Smooth muscle cell (in vitro differentiated cells): ENCODE data around the gene SERPINB10. TPM values are rescaled to one million over a fixed set of nuclear protein-coding genes. Genes with fewer than 3 reads are reported as not detected.

Experiments
- DNase-seq: peaks from one replicate; lab custom pipeline; 2025; ENCODE audit not compliant: unreplicated experiment; lab: John Stamatoyannopoulos, UW
- H2AFZ ChIP-seq: fragments of 200-600 bp; sonication (generic); 2 replicates; pipeline ENCODE4 v1.6.0; 2016; ENCODE audit warnings: antibody characterized with exemption, low read depth, mild to moderate bottlenecking
- H3F3A ChIP-seq: fragments of 200-600 bp; sonication (generic); 2 replicates; pipeline ENCODE4 v1.6.0; 2017; ENCODE audit warnings: antibody characterized with exemption, low read depth
- H3K27ac ChIP-seq: fragments of 200-600 bp; sonication (generic); 2 replicates; pipeline ENCODE4 v1.5.1; 2016; ENCODE audit warnings: low read depth, mild to moderate bottlenecking
- H3K27me3 ChIP-seq: fragments of 200-600 bp; sonication (generic); 2 replicates; pipeline ENCODE4 v1.6.1; 2016; ENCODE audit warnings: low read depth, mild to moderate bottlenecking
- H3K36me3 ChIP-seq: fragments of 200-600 bp; sonication (generic); 2 replicates; pipeline ENCODE4 v1.5.1; 2016; ENCODE audit warnings: low read depth
- H3K4me1 ChIP-seq: fragments of 200-600 bp; sonication (generic); 2 replicates; pipeline ENCODE4 v1.5.1; 2016; ENCODE audit warnings: low read depth
- H3K4me2 ChIP-seq: fragments of 200-600 bp; sonication (generic); 2 replicates; pipeline ENCODE4 v1.6.0; 2016; ENCODE audit warnings: mild to moderate bottlenecking
- H3K4me3 ChIP-seq: fragments of 200-600 bp; sonication (generic); 2 replicates; pipeline ENCODE4 v1.5.1; 2016; ENCODE audit warnings: mild to moderate bottlenecking
- H3K79me2 ChIP-seq: fragments of 200-600 bp; sonication (generic); 2 replicates; pipeline ENCODE4 v1.6.0; 2016; ENCODE audit warnings: low read depth, mild to moderate bottlenecking
- H3K9ac ChIP-seq: fragments of 200-600 bp; sonication (generic); 2 replicates; pipeline ENCODE4 v1.6.0; 2016; ENCODE audit warnings: low read depth
- H3K9me3 ChIP-seq: fragments of 200-600 bp; sonication (generic); replicated peaks from 2 replicates; pipeline ENCODE4 v1.5.1; 2016; ENCODE audit warnings: low read depth
- H4K20me1 ChIP-seq: fragments of 200-600 bp; sonication (generic); 2 replicates; pipeline ENCODE4 v1.6.0; 2016; ENCODE audit warnings: low read depth
- WGBS: methylation state at CpG from one replicate; pipeline ENCODE4 v1.1.7; 2016; ENCODE audit warnings: low lambda C conversion rate; 5-methylcytosine and 5-hydroxymethylcytosine counted together
- polyA plus RNA-seq: library from polyadenylated mRNA; unstranded; fragments of >200 nt; fragmentation: Nextera tagmentation; extraction: Ambion mirVana; gene quantifications from 2 replicates; pipeline ENCODE4 v1.2.1, GENCODE V29; 2016
- total RNA-seq: library from RNA; depleted of rRNA; stranded (reverse); fragments of >200 nt; gene quantifications from 2 replicates; pipeline ENCODE4 v1.2.3, GENCODE V29; 2014
- TF ChIP-seq, protein P1 (sequence below): fragments of 200-600 bp; sonication (generic); IDR thresholded peaks from 2 replicates; pipeline ENCODE4 v1.5.1; 2017; ENCODE audit warnings: borderline replicate concordance, mild to moderate bottlenecking, antibody characterized with exemption; ENCODE audit not compliant: insufficient read depth, poor library complexity, severe bottlenecking

The SERPINB10 gene
- total and polyA plus RNA-seq, 2 experiments from 2014 or later: 0.31 TPM; not detected in 1

DNA sequence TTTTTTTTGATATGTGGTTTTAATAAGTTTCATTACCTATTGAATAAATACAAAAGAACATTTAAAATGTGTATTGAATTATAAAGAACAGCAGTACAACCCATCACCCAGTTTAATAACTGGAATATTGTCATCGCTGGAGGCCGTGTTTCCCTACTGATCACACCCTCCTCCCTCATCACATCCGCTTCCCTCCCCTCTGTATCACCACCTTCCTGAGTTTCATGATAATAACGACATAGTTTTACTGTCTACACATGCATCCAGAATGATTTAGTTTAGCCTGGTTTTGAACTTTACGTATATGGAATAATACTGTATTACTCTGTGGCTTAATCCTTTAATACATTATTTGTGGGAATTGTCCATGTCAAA, 64.2 kb downstream of the SERPINB10 start:
- Histone ChIP-seq H3K27ac (no peak overlapping the region), H3K9ac (no peak overlapping the region), H4K20me1 (no peaks in the 10 kb centered on the region), H2AFZ (no peak overlapping the region), H3F3A (peaks cover 2% of the 10 kb centered on the region), H3K27me3 (no peaks in the 10 kb centered on the region), H3K79me2 (peaks cover 31% of the 10 kb centered on the region), H3K4me1 (peaks cover 9% of the 10 kb centered on the region), H3K4me3 (no peak overlapping the region), H3K9me3 (no peaks in the 10 kb centered on the region), H3K36me3 (no peaks in the 10 kb centered on the region), H3K4me2 (no peak overlapping the region)
- TF ChIP-seq, protein P1, sequence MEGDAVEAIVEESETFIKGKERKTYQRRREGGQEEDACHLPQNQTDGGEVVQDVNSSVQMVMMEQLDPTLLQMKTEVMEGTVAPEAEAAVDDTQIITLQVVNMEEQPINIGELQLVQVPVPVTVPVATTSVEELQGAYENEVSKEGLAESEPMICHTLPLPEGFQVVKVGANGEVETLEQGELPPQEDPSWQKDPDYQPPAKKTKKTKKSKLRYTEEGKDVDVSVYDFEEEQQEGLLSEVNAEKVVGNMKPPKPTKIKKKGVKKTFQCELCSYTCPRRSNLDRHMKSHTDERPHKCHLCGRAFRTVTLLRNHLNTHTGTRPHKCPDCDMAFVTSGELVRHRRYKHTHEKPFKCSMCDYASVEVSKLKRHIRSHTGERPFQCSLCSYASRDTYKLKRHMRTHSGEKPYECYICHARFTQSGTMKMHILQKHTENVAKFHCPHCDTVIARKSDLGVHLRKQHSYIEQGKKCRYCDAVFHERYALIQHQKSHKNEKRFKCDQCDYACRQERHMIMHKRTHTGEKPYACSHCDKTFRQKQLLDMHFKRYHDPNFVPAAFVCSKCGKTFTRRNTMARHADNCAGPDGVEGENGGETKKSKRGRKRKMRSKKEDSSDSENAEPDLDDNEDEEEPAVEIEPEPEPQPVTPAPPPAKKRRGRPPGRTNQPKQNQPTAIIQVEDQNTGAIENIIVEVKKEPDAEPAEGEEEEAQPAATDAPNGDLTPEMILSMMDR: no peak
- DNase-seq: no peak
- 94% methylated on average over 5 of the region's 5 CpGs for WGBS

- no peak overlapping the region for H3K9ac ChIP-seq
- no peaks in the 10 kb centered on the region for H4K20me1 ChIP-seq
- H3F3A ChIP-seq: peaks cover 2% of the 10 kb centered on the region
- no peak overlapping the region for H3K27ac ChIP-seq
- no peak overlapping the region for H3K4me3 ChIP-seq
- TF ChIP-seq, protein P1: no peak
- peaks cover 9% of the 10 kb centered on the region for H3K4me1 ChIP-seq
- H3K79me2 ChIP-seq: peaks cover 38% of the 10 kb centered on the region
- no peaks in the 10 kb centered on the region for H3K9me3 ChIP-seq
- H3K4me2 ChIP-seq: no peak overlapping the region
- 43% methylated on average over 2 of the region's 2 CpGs for WGBS
- H3K27me3 ChIP-seq: no peaks in the 10 kb centered on the region
- no peak overlapping the region for H2AFZ ChIP-seq
- H3K36me3 ChIP-seq: no peaks in the 10 kb centered on the region
- DNase-seq: no peak
Measured at GRCh38 chr18:63974991-63975390, 67.2 kb downstream of the SERPINB10 start.

DNA sequence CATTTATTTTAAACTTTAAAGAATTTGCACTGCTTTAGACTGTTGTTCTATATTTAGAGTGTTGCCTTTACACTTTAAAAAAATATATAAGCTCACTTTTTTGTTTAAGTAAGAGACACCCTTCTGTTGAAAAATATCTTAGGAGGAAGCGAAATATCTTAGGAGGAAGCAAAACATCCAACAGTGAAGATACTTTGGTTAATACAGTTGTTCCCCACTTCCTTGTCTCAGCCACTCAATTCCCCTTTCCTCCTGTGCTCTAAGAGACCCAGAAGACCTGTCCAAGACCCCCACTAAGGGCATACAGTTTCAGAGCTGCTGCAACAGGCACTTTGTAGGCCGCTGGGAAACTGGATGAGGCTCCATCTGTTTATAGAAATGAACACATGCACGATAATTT, 67.9 kb downstream of the SERPINB10 start:
- Histone ChIP-seq H3K4me2 (no peak overlapping the region), H3K79me2 (peaks cover 38% of the 10 kb centered on the region)
- DNase-seq: no peak

GRCh38 chr18:63977040-63977439, 69.3 kb downstream of the SERPINB10 start:
- 99% methylated on average over 3 of the region's 3 CpGs for WGBS
- Histone ChIP-seq H2AFZ (no peak overlapping the region), H4K20me1 (no peaks in the 10 kb centered on the region), H3K4me2 (no peak overlapping the region), H3K4me3 (no peak overlapping the region), H3K79me2 (peaks cover 33% of the 10 kb centered on the region), H3K36me3 (no peaks in the 10 kb centered on the region), H3K27me3 (no peaks in the 10 kb centered on the region), H3K27ac (no peak overlapping the region), H3K9ac (no peak overlapping the region), H3F3A (no peaks in the 10 kb centered on the region), H3K4me1 (no peaks in the 10 kb centered on the region), H3K9me3 (no peaks in the 10 kb centered on the region)
- TF ChIP-seq, protein P1: no peak
- DNase-seq: no peak

More for the DNA sequence above, 67.9 kb downstream of the SERPINB10 start:
- Histone ChIP-seq H3K36me3 (no peaks in the 10 kb centered on the region), H3F3A (peaks cover 2% of the 10 kb centered on the region), H3K9ac (no peak overlapping the region), H3K9me3 (no peaks in the 10 kb centered on the region), H4K20me1 (no peaks in the 10 kb centered on the region), H3K27me3 (no peaks in the 10 kb centered on the region), H2AFZ (no peak overlapping the region), H3K27ac (no peak overlapping the region), H3K4me3 (no peak overlapping the region), H3K4me1 (peaks cover 9% of the 10 kb centered on the region)
- WGBS: 76% methylated on average over 3 of the region's 3 CpGs
- TF ChIP-seq, protein P1: no peak
